ENCODE data around the gene DCDC1. TPM values are rescaled to one million over a fixed set of nuclear protein-coding genes. Genes with fewer than 3 reads are reported as not detected.

DCDC1 gene
- 6.9 TPM for polyA plus RNA-seq (ENCODE audit: insufficient read length)
- long read RNA-seq, donor 1: 0 reads
- long read RNA-seq, donor 2: 0 reads
- long read RNA-seq, donor 3: 0 reads
- long read RNA-seq, donor 4: 0 reads
- long read RNA-seq, donor 5: 0 reads
- long read RNA-seq, donor 6: 0 reads
- long read RNA-seq, donor 7: 0 reads
- long read RNA-seq, donor 8: 0 reads

- DNase-seq: peak; percentile 94
Measured at GRCh38 chr11:31369348-31370329, at the start of gene DCDC1, which contains the start of gene DNAJC24. TSS of gene DCDC1 (minus strand) at chr11:31369739. CDS start at chr11:31328280, 41,459 bp downstream. TSS of gene DNAJC24 (plus strand) at chr11:31369860. CDS start at chr11:31370749, 889 bp downstream.

- no peak for DNase-seq
Measured at GRCh38 chr11:31419138-31419537, 49.6 kb upstream of the DCDC1 start.

- no peak for DNase-seq
Measured at GRCh38 chr11:31417816-31418215, 48.3 kb upstream of the DCDC1 start.

- DNase-seq: no peak
Measured at GRCh38 chr11:31417357-31417756, 47.8 kb upstream of the DCDC1 start.

GRCh38 chr11:31415435-31415834, 45.9 kb upstream of the DCDC1 start:
- DNase-seq: no peak

- no peak for DNase-seq
Measured at GRCh38 chr11:31414338-31414737, 44.8 kb upstream of the DCDC1 start.

GRCh38 chr11:31412946-31413345, 43.4 kb upstream of the DCDC1 start:
- no peak for DNase-seq

- no peak for DNase-seq
Measured at GRCh38 chr11:31408201-31408600, 38.7 kb upstream of the DCDC1 start.

GRCh38 chr11:31404614-31405013, 35.1 kb upstream of the DCDC1 start:
- no peak for DNase-seq

GRCh38 chr11:31397239-31397834, 27.8 kb upstream of the DCDC1 start:
- DNase-seq: no peak

GRCh38 chr11:31387379-31387778, 17.8 kb upstream of the DCDC1 start:
- no peak for DNase-seq

GRCh38 chr11:31383116-31383515, 13.6 kb upstream of the DCDC1 start:
- no peak for DNase-seq

- DNase-seq: no peak
Measured at GRCh38 chr11:31375879-31376278, 6.3 kb upstream of the DCDC1 start.

- DNase-seq: no peak
Measured at GRCh38 chr11:31366795-31367194, 2.7 kb downstream of the DCDC1 start.

GRCh38 chr11:31361743-31362142, 7.8 kb downstream of the DCDC1 start:
- no peak for DNase-seq

GRCh38 chr11:31355817-31356216, 13.7 kb downstream of the DCDC1 start:
- no peak for DNase-seq

- no peak for DNase-seq
Measured at GRCh38 chr11:31355131-31355530, 14.4 kb downstream of the DCDC1 start.

GRCh38 chr11:31351168-31351567, 18.4 kb downstream of the DCDC1 start:
- no peak for DNase-seq

GRCh38 chr11:31340903-31341572, 28.5 kb downstream of the DCDC1 start:
- no peak for DNase-seq

GRCh38 chr11:31337806-31338205, 31.7 kb downstream of the DCDC1 start:
- DNase-seq: no peak

- no peak for DNase-seq
Measured at GRCh38 chr11:31328697-31329096, 40.8 kb downstream of the DCDC1 start.

GRCh38 chr11:31327417-31327816, 42.1 kb downstream of the DCDC1 start:
- no peak for DNase-seq
